A549 (cell line): ENCODE data around the gene CAMTA1.

ENCODE experiments used
- CBX2 ChIP-seq: fragments of 200-600 bp; sonication (generic); IDR thresholded peaks from 2 replicates; pipeline ENCODE4 v1.6.1; 2016; ENCODE audit warnings: low read depth, mild to moderate bottlenecking, borderline replicate concordance
- EHMT2 ChIP-seq: fragments of 200-600 bp; sonication (generic); IDR thresholded peaks from 2 replicates; pipeline ENCODE4 v1.6.1; 2016; ENCODE audit warnings: antibody characterized with exemption, low read depth, mild to moderate bottlenecking, moderate library complexity
- JUNB ChIP-seq: fragments of >200 bp; sonication (Bioruptor Twin); formaldehyde crosslinking; IDR thresholded peaks from 2 replicates; pipeline ENCODE4 v1.6.1; 2016
- MAFK ChIP-seq: fragments of 450-650 bp; IDR thresholded peaks from 2 replicates; pipeline ENCODE4 v1.6.1; 2014; ENCODE audit not compliant: partially characterized antibody
- RAD21 ChIP-seq, 2 experiments: fragments of >200 bp in 1 of 2; sonication (Bioruptor Twin) in 1 of 2; formaldehyde crosslinking in 1 of 2; IDR thresholded peaks in 1 of 2; conservative IDR thresholded peaks in 1 of 2; 2 replicates in 1 of 2; 3 replicates in 1 of 2; pipeline ENCODE4 v1.6.1; 2012 to 2018; ENCODE audit warnings: inconsistent platforms in 1 of 2
- REST ChIP-seq: fragments of 200-600 bp; sonication (generic); IDR thresholded peaks from 2 replicates; pipeline ENCODE4 v1.6.1; 2016; ENCODE audit warnings: antibody characterized with exemption, mild to moderate bottlenecking, moderate library complexity
- ZFP36 ChIP-seq: fragments of 450-650 bp; IDR thresholded peaks from 2 replicates; pipeline ENCODE4 v1.6.1; 2014; ENCODE audit warnings: borderline replicate concordance; ENCODE audit not compliant: partially characterized antibody
- TF ChIP-seq, protein P1 (sequence below): fragments of >200 bp; sonication (Bioruptor Twin); formaldehyde crosslinking; IDR thresholded peaks from 3 replicates; pipeline ENCODE4 v1.5.1; 2016
- TF ChIP-seq, protein P2 (sequence below): fragments of >200 bp; sonication (Bioruptor Twin); formaldehyde crosslinking; IDR thresholded peaks from 3 replicates; pipeline ENCODE4 v1.6.1; 2016

DNA sequence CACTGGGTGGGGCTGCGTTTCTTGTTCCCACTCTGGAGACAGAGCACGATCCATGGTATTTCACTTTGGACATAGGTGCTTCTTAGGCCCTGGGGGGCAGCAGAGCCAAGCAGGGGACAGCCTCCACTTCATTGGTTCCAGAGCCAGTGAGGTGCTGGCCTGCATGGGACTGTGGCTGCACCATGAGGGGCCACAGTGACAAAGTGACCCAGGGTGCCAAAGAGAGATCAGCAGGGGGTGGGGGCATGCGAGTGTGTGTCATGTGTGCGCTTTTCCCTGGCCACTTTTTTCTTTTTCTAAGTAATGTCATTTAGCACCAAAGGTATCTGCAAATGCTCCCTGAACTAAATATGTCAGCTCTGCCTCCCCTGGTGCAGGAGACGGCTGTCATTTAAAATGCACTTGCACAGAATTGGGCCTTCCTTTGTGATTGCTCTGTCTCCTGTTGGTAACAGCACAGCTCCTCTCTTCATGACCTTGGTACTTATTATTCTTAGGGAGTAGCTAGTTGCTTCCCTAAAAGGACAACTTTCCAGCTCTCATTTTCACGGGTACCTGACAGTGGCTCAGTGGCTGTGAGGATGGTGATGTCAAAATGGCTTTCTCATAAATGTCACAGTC, 910.4 kb downstream of the CAMTA1 start:
- TF ChIP-seq RAD21 (conservative IDR thresholded peaks at IDR 0.05 in 1 of 2, IDR thresholded peaks at IDR 0.05 in 1 of 2), result no peak
- no peak for TF ChIP-seq CBX2
- no peak for TF ChIP-seq MAFK
- no peak for TF ChIP-seq EHMT2
- TF ChIP-seq, protein P1, sequence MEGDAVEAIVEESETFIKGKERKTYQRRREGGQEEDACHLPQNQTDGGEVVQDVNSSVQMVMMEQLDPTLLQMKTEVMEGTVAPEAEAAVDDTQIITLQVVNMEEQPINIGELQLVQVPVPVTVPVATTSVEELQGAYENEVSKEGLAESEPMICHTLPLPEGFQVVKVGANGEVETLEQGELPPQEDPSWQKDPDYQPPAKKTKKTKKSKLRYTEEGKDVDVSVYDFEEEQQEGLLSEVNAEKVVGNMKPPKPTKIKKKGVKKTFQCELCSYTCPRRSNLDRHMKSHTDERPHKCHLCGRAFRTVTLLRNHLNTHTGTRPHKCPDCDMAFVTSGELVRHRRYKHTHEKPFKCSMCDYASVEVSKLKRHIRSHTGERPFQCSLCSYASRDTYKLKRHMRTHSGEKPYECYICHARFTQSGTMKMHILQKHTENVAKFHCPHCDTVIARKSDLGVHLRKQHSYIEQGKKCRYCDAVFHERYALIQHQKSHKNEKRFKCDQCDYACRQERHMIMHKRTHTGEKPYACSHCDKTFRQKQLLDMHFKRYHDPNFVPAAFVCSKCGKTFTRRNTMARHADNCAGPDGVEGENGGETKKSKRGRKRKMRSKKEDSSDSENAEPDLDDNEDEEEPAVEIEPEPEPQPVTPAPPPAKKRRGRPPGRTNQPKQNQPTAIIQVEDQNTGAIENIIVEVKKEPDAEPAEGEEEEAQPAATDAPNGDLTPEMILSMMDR, result no peak
- no peak for TF ChIP-seq REST
- TF ChIP-seq, protein P2, sequence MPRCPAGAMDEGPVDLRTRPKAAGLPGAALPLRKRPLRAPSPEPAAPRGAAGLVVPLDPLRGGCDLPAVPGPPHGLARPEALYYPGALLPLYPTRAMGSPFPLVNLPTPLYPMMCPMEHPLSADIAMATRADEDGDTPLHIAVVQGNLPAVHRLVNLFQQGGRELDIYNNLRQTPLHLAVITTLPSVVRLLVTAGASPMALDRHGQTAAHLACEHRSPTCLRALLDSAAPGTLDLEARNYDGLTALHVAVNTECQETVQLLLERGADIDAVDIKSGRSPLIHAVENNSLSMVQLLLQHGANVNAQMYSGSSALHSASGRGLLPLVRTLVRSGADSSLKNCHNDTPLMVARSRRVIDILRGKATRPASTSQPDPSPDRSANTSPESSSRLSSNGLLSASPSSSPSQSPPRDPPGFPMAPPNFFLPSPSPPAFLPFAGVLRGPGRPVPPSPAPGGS, result no peak
- no peak for TF ChIP-seq JUNB
- no peak for TF ChIP-seq ZFP36
